IPS-18c (cell line): ENCODE measurements around the gene NRP2.

Experiments used
- H3K4me3 ChIP-seq: 2 replicates; pipeline ENCODE4 v1.7.0; 2013; ENCODE audit warnings: low read depth, mild to moderate bottlenecking, low read length, moderate library complexity; ENCODE audit not compliant: insufficient read depth
- H3K9me3 ChIP-seq: one replicate; pipeline ENCODE4 v1.6.1; 2013; ENCODE audit warnings: mild to moderate bottlenecking, low read length, moderate library complexity; ENCODE audit not compliant: control insufficient read depth, insufficient read depth

Gene NRP2

GRCh38 chr2:205768341-205768740, 86.0 kb downstream of the NRP2 start:
- Histone ChIP-seq H3K9me3 (no peaks in the 10 kb centered on the region), H3K4me3 (no peak overlapping the region)

GRCh38 chr2:205768815-205769494, 86.7 kb downstream of the NRP2 start:
- Histone ChIP-seq H3K4me3 (no peak overlapping the region), H3K9me3 (no peaks in the 10 kb centered on the region)

DNA sequence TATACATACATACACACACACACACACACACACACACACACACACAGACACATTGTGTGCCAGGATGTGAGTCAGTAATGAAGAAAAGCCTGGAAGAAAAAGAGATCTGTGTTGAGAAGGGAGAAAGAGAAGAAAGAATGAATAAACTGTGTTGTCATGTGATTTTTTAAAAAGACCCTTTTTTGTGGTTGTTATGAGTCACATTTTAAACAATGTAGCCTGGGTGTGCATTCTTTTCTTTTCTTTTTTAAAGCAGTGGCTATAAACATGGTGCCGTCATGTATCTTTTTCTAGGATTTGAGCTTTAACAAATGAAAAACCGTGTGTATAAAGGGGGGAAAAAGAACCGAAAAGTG, 87.2 kb downstream of the NRP2 start:
- H3K9me3 ChIP-seq: no peaks in the 10 kb centered on the region
- no peak overlapping the region for H3K4me3 ChIP-seq

- no peak overlapping the region for H3K4me3 ChIP-seq
- no peaks in the 10 kb centered on the region for H3K9me3 ChIP-seq
Measured at GRCh38 chr2:205769879-205770278, 87.6 kb downstream of the NRP2 start.

- Histone ChIP-seq H3K4me3 (no peak overlapping the region), H3K9me3 (no peaks in the 10 kb centered on the region)
Measured at GRCh38 chr2:205770577-205770976, 88.3 kb downstream of the NRP2 start.

DNA sequence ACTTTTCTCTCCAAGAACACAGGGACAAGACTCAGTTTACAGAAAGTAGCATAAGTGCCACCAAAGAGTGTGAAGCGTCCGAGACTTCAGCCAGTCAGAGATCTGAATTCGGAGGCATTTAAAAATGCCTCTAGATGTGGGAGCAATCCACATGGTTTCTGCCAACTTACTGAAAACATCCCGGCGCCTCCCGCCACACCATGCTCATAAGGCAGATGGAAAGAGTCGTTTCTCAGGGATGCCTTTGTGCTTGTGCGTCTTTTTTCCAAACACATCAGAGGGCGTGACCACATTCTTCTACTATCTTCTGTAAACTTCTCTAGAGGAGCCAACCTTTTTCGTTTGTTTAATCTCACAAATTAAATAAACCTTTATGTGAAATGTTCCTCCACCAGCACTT, 88.7 kb downstream of the NRP2 start:
- Histone ChIP-seq H3K4me3 (no peak overlapping the region), H3K9me3 (no peaks in the 10 kb centered on the region)

DNA sequence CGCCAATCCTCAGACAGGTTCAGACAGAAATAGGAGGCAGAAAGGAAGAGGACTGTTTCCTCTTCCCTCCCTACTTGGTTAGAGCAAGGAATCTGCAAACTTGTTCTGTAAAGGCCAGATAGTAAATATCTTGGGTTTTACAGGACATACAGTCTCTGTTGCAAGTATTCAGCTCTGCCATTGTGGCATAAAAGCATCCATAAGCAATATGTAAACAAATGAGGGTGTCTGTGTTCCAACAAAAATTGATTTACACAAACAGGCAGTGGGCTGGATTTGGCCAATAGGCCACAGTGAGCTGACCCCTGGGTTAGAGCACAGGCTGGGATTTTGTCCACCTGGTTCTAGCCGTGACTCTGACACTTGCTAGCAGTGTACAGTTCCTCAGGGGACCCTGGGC, 89.4 kb downstream of the NRP2 start:
- Histone ChIP-seq H3K4me3 (no peak overlapping the region), H3K9me3 (no peaks in the 10 kb centered on the region)

- H3K9me3 ChIP-seq: no peaks in the 10 kb centered on the region
- H3K4me3 ChIP-seq: no peak overlapping the region
Measured at GRCh38 chr2:205772983-205773382, 90.7 kb downstream of the NRP2 start.

GRCh38 chr2:205773989-205774388, 91.7 kb downstream of the NRP2 start:
- H3K4me3 ChIP-seq: no peak overlapping the region
- no peaks in the 10 kb centered on the region for H3K9me3 ChIP-seq

- Histone ChIP-seq H3K4me3 (no peak overlapping the region), H3K9me3 (no peaks in the 10 kb centered on the region)
Measured at GRCh38 chr2:205775097-205775877, 93.0 kb downstream of the NRP2 start.

- Histone ChIP-seq H3K4me3 (no peak overlapping the region), H3K9me3 (no peaks in the 10 kb centered on the region)
Measured at GRCh38 chr2:205776139-205776538, 93.8 kb downstream of the NRP2 start.

DNA sequence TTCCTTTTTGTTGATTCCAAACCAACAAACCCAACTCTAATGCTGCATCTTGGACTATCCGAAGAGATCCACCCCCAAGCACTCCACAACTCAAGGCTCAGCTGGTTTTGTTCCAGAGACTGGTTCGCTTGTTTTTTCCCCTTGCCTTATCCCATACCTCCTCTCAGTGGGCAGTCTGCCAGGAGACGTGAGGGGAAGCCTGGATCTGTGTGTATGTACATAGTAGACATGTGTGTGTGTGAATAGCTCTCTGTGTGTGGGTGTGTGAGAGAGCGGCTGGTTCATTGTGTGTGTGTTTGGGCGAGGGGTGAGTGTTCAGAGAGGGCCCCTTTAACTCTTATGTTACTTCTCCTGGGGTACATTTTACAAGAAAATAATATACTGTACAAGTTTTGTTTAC, 94.4 kb downstream of the NRP2 start:
- no peak overlapping the region for H3K4me3 ChIP-seq

GRCh38 chr2:205778356-205778755, 96.1 kb downstream of the NRP2 start:
- no peaks in the 10 kb centered on the region for H3K9me3 ChIP-seq
- H3K4me3 ChIP-seq: no peak overlapping the region

More for the DNA sequence above, 94.4 kb downstream of the NRP2 start:
- no peaks in the 10 kb centered on the region for H3K9me3 ChIP-seq

- Histone ChIP-seq H3K4me3 (no peak overlapping the region), H3K9me3 (no peaks in the 10 kb centered on the region)
Measured at GRCh38 chr2:205780645-205781044, 98.3 kb downstream of the NRP2 start.

- H3K9me3 ChIP-seq: no peaks in the 10 kb centered on the region
- H3K4me3 ChIP-seq: no peak overlapping the region
Measured at GRCh38 chr2:205781244-205781931, 99.1 kb downstream of the NRP2 start.

DNA sequence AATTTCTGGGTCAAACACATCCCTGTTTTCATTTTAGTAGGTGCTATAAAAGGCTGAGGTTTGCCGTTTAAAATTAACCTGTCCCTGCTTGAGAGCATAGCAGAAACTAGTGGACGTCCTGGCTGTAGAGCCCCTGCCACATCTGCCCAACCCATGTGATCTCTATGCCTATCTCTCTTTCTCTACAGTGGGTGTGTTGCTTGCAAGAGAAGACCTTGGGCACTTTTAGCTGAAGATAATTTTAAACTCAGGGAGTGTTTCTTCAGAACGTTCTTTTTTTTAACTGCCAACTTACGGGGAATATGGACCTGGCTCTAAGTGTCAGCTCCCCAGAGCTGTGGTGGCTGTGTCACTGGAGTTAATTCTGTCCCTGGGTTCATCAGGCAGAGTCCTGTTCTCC, 100.6 kb downstream of the NRP2 start:
- Histone ChIP-seq H3K9me3 (no peaks in the 10 kb centered on the region), H3K4me3 (no peak overlapping the region)

DNA sequence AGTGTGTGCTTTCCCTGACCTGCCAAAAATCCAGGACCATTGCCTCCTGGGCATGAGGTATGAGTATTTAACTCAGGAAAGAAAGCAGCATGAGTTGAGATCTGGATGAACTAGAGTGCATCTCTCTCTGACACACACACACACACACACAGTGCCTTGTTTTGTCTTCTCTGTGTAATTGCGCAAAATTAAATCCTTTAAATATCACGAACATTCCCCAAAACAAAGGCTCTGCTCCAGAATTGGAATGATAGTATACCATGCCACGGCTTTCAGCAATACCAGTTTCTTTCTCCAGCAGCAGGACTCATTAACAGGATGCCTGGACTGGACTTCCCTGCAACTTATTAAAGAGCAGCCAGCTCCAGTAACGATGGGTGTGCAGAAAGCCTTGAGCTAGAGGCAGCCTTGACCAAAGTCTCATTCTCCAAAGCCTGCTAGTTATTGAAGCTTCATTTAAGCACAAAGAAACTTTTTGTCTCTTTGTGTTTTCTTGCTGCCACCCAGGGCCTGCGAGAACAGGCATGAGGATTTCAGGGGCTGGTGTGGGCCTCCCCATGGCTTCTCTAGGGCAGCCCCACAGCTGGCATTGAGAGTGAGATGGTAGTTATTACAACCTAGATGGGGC, 101.7 kb downstream of the NRP2 start:
- Histone ChIP-seq H3K9me3 (no peaks in the 10 kb centered on the region), H3K4me3 (no peak overlapping the region)
